HL-60 (cell line): ENCODE results near the gene PGC.
A peak's percentile ranks its signal among the peaks of the same experiment; 100 is the strongest.

Experiments
- DNase-seq, 2 experiments: peaks; one replicate each; pipeline ENCODE4 v3.0.0-alpha.2; 2010 to 2020; ENCODE audit warnings: low read depth in 1 of 2, low spot score in 1 of 2
- H3K27ac ChIP-seq: fragments of 250-450 bp; sonication (Bioruptor Pico); replicated peaks from 2 replicates; pipeline ENCODE4 v1.5.1; 2020; ENCODE audit warnings: mild to moderate bottlenecking, moderate library complexity
- H3K27me3 ChIP-seq: fragments of 250-450 bp; sonication (Bioruptor Pico); 2 replicates; pipeline ENCODE4 v1.5.1; 2021; ENCODE audit warnings: mild to moderate bottlenecking, moderate library complexity; ENCODE audit not compliant: insufficient read depth, poor library complexity, severe bottlenecking
- H3K4me3 ChIP-seq: replicated peaks from 2 replicates; pipeline ENCODE4 v1.5.1; 2011; ENCODE audit warnings: mild to moderate bottlenecking, control low read depth, low read length; ENCODE audit not compliant: insufficient read depth
- GABPA ChIP-seq: IDR thresholded peaks from 2 replicates; pipeline ENCODE4 v1.6.1; 2012; ENCODE audit warnings: low read depth
- POLR2AphosphoS5 ChIP-seq: IDR thresholded peaks from 2 replicates; pipeline ENCODE4 v1.6.1; 2012; ENCODE audit warnings: low read depth
- SPI1 ChIP-seq: IDR thresholded peaks from 2 replicates; pipeline ENCODE4 v1.6.1; 2012; ENCODE audit warnings: low read depth, mild to moderate bottlenecking, borderline replicate concordance
- TF ChIP-seq, protein P1 (sequence below): IDR thresholded peaks from 2 replicates; pipeline ENCODE4 v1.6.1; 2012; ENCODE audit warnings: low read depth; ENCODE audit not compliant: insufficient replicate concordance
- TF ChIP-seq, protein P2 (sequence below): IDR thresholded peaks from one replicate; pipeline ENCODE4 v1.5.1; 2011; ENCODE audit warnings: low read length, control low read depth, inconsistent platforms; ENCODE audit not compliant: insufficient read depth

The PGC gene

DNA sequence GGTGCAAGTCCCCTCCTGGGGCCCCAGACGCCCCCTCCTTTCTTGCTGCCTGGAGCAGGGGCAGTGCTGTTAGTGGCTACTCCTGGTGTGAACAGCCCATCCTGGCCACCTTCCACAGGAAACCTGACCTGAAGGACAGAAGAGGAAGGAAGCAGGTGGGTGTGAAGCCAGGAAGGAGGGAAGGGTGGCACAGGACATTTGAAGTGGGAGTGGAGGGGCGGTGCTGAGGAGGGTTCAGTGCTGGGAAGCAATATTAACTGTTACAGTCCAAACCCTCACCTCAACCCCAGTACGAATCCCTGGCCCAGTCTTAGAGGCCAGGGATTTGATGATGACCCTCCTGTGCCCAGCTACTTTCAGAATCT, 34.2 kb upstream of the PGC start:
- Histone ChIP-seq H3K27me3 (no peaks in the 10 kb centered on the region), H3K4me3 (no peak overlapping the region), H3K27ac (no peak overlapping the region)
- no peak for DNase-seq
- TF ChIP-seq, protein P1, sequence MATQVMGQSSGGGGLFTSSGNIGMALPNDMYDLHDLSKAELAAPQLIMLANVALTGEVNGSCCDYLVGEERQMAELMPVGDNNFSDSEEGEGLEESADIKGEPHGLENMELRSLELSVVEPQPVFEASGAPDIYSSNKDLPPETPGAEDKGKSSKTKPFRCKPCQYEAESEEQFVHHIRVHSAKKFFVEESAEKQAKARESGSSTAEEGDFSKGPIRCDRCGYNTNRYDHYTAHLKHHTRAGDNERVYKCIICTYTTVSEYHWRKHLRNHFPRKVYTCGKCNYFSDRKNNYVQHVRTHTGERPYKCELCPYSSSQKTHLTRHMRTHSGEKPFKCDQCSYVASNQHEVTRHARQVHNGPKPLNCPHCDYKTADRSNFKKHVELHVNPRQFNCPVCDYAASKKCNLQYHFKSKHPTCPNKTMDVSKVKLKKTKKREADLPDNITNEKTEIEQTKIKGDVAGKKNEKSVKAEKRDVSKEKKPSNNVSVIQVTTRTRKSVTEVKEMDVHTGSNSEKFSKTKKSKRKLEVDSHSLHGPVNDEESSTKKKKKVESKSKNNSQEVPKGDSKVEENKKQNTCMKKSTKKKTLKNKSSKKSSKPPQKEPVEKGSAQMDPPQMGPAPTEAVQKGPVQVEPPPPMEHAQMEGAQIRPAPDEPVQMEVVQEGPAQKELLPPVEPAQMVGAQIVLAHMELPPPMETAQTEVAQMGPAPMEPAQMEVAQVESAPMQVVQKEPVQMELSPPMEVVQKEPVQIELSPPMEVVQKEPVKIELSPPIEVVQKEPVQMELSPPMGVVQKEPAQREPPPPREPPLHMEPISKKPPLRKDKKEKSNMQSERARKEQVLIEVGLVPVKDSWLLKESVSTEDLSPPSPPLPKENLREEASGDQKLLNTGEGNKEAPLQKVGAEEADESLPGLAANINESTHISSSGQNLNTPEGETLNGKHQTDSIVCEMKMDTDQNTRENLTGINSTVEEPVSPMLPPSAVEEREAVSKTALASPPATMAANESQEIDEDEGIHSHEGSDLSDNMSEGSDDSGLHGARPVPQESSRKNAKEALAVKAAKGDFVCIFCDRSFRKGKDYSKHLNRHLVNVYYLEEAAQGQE: no peak
- TF ChIP-seq GABPA (no peak), POLR2AphosphoS5 (no peak), SPI1 (no peak)
- TF ChIP-seq, protein P2, sequence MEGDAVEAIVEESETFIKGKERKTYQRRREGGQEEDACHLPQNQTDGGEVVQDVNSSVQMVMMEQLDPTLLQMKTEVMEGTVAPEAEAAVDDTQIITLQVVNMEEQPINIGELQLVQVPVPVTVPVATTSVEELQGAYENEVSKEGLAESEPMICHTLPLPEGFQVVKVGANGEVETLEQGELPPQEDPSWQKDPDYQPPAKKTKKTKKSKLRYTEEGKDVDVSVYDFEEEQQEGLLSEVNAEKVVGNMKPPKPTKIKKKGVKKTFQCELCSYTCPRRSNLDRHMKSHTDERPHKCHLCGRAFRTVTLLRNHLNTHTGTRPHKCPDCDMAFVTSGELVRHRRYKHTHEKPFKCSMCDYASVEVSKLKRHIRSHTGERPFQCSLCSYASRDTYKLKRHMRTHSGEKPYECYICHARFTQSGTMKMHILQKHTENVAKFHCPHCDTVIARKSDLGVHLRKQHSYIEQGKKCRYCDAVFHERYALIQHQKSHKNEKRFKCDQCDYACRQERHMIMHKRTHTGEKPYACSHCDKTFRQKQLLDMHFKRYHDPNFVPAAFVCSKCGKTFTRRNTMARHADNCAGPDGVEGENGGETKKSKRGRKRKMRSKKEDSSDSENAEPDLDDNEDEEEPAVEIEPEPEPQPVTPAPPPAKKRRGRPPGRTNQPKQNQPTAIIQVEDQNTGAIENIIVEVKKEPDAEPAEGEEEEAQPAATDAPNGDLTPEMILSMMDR: no peak

DNA sequence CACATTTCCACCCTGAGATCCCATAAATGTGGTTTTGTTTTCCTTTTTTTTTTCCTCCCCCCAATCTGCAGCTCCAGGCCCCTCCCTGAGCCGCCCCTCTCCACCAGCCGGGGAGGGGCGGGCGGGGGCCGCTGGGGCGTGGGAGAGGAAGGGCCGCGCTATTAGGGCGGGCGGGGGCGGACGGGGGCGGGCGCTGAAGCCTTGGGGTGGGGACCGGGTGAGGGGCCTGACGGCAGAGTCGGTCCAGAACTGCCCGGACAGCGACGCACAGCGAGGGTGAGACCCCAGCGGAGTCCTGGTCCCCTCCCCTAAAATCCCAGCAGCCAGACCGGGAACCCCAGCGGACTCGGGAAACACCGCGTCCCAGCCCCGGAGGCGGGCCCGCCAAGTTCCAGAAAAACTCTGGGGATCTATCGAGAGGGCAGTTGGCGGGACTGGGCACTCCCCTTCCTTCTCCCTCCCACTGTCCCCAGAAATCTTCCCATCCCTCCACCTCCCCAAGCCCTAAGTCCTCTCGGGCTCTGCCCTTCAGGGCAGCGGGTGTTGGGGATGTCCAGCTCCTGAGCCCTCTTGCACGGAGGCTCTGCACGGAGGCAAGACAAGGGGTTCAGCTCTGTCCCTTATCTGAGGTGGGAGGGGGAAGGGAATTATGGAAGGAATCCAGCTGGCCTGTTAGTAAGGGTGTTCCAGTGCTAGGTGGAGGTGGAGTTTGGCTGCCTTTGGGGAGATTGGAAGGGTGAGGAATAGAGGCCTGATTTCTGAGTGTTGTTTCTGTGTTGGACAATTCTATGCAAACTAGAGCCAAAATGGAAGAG, 33.6 kb upstream of the PGC start, which contains the start of gene PRICKLE4:
PRICKLE4 (plus strand) TSS at position 232 of the 815 bp plus-strand sequence. CDS start 2,692 bp downstream, outside the sequence.
- peak within 1 kb of the TSS; percentile 76 for H3K4me3 ChIP-seq
- no peak within 1 kb of the TSS; the same call in 1 of the 2 replicates for H3K27ac ChIP-seq
- TF ChIP-seq SPI1 (no peak), GABPA (no peak), POLR2AphosphoS5 (no peak)
- TF ChIP-seq, protein P1: no peak
- TF ChIP-seq, protein P2: no peak
- H3K27me3 ChIP-seq: no peaks in the 10 kb centered on the region
- DNase-seq: no peak

DNA sequence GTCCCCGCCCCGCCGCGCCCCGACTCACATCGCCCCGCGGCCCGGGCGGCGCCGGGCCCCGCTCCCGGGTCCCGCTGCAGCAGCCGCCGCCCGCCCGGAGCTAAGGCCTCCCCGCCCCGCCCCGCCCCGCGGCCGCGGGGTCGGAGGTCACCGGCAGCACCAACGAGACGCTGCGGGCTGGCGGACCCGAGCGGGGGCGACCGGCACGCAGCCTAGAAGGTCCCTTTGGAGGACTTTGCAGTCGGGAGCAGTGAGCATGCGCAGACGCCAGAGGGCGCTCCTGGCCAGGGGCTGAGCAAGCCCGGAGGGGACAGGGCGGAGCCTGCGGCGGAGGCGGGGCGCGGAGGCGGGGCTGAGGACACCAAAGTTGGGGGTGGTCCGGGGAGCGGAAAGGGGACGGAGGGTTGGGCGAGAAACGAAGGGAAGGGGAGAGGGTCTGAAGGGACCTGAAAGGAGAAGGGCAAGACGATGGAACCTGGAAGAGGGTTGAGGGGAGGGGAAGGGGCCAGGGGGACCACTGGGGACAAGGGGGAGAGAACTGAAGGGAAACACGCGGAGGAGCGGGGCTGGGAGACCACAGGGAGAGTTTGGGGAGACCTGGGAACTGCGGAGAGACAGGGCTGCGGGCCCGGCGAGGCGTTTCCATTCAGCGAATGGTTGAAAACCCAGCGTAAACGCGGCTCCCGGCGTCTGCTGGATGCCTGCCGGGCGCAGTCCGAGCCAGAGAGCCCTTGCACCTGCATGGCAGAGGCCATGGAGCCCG, 32.8 kb upstream of the PGC start, which contains the start of gene FRS3:
FRS3 (minus strand) TSS at position 113 of the 763 bp plus-strand sequence. CDS start 2,913 bp downstream, outside the sequence.
- Histone ChIP-seq H3K4me3 (peak within 1 kb of the TSS; percentile 76), H3K27ac (no peak within 1 kb of the TSS; the same call in 1 of the 2 replicates)
- TF ChIP-seq, protein P2: peak; percentile 76
- TF ChIP-seq SPI1: no peak

More for the DNA sequence above, 32.8 kb upstream of the PGC start, which contains the start of gene FRS3:
- no peaks in the 10 kb centered on the region for H3K27me3 ChIP-seq
- peak; percentile 89 to 97 for DNase-seq
